Ovary (tissue), 3 donors: ENCODE results near the gene NFKBIA.

Experiments used
- EP300 ChIP-seq: sonication (generic); formaldehyde crosslinking; IDR thresholded peaks from one replicate; pipeline ENCODE4 v1.6.1; 2017; ENCODE audit warnings: antibody characterized with exemption
- POLR2A ChIP-seq: fragments of 450-650 bp; IDR thresholded peaks from one replicate; pipeline ENCODE4 v1.6.1; 2017; ENCODE audit warnings: antibody characterized with exemption, mild to moderate bottlenecking, moderate library complexity
- TF ChIP-seq, protein P1 (sequence below), 3 donors: fragments of 450-650 bp in 2 of 3; fragments of 200-600 bp in 1 of 3; IDR thresholded peaks; one replicate each; pipeline versions ENCODE4 v1.5.1 to v1.8.0; 2016 to 2022; ENCODE audit warnings: antibody characterized with exemption in 3 of 3, mild to moderate bottlenecking in 1 of 3
- donor health status: DM: no; HTN: no; CAD: no.

DNA sequence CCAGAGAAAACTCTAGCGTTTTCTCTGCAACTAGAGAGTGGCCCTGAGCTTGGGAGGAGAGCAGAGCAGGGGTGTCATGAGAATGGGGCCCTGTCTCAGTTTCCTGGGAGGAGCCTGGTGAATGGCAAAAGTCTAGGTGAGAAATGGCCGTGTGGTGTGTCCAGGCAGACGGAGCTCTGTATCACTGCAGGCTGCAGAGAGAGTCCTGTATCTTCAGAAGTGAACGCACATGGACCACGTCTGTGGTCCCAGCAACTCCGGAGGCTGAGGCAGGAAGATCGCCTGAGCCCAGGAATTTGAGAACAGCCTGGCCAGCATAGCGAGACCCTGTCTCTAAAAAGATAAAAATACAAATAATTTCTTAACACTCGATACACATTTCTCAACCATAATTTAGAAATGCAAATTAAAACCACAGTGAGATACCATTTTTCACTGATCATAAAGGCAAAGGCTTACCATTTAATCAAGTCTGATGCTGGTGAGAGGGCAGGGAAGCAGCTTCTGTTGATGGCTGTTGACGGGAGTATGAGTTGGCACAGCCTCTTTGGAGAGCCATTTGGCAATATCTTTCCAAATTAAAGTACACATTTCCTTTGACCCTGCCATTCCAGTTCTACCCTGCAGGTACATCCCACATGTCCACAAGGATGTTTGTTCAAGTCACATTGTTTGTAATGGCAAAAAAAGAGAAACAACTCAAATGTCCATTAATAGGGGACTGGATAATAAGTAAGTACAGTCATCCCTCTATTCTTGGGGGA lies 51.0 kb downstream of the NFKBIA start:
- TF ChIP-seq, protein P1, sequence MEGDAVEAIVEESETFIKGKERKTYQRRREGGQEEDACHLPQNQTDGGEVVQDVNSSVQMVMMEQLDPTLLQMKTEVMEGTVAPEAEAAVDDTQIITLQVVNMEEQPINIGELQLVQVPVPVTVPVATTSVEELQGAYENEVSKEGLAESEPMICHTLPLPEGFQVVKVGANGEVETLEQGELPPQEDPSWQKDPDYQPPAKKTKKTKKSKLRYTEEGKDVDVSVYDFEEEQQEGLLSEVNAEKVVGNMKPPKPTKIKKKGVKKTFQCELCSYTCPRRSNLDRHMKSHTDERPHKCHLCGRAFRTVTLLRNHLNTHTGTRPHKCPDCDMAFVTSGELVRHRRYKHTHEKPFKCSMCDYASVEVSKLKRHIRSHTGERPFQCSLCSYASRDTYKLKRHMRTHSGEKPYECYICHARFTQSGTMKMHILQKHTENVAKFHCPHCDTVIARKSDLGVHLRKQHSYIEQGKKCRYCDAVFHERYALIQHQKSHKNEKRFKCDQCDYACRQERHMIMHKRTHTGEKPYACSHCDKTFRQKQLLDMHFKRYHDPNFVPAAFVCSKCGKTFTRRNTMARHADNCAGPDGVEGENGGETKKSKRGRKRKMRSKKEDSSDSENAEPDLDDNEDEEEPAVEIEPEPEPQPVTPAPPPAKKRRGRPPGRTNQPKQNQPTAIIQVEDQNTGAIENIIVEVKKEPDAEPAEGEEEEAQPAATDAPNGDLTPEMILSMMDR (IDR thresholded peaks at IDR 0.05) = no peak
- TF ChIP-seq POLR2A (no peak), EP300 (no peak)
